GM06990 (cell line): Measurements from ENCODE around the gene ADAMTS20.

Source experiments
- DNase-seq: peaks from one replicate; pipeline ENCODE4 v3.0.0-alpha.2; 2011; ENCODE audit not compliant: insufficient read length; ENCODE audit errors: extremely low read depth
- H3K27me3 ChIP-seq: replicated peaks from 2 replicates; pipeline ENCODE4 v1.6.0; 2011; ENCODE audit warnings: low read length; ENCODE audit not compliant: control insufficient read depth, insufficient read depth
- H3K36me3 ChIP-seq: 2 replicates; pipeline ENCODE4 v1.5.1; 2011; ENCODE audit warnings: low read length; ENCODE audit not compliant: control insufficient read depth, insufficient read depth
- H3K4me3 ChIP-seq: replicated peaks from 2 replicates; pipeline ENCODE4 v1.5.1; 2011; ENCODE audit warnings: low read depth, mild to moderate bottlenecking, control low read depth, low read length
- TF ChIP-seq, protein P1 (sequence below): IDR thresholded peaks from 2 replicates; pipeline ENCODE4 v1.5.1; 2011; ENCODE audit warnings: low read length, control low read depth, mild to moderate bottlenecking, inconsistent platforms; ENCODE audit not compliant: insufficient read depth, poor library complexity, severe bottlenecking

Gene ADAMTS20

DNA sequence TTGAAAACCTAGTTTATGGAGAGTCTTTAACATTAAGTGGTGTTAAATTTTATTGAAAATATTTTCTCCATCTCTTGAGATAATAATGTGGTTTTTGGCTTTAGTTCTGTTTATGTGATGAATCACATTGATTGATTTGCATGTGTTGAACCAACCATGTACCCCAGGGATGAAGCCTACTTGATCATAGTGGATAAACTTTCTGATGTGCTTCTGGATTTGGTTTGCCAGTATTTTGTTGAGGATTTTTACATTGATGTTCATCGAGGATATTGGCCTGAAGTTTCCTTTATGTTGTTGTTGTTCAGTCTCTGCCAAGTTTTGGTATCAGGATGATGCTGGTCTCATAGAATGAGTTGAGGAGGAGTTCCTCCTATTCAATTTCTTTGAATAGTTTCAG, 222.6 kb downstream of the ADAMTS20 start:
- DNase-seq, result no peak
- no peak overlapping the region for H3K4me3 ChIP-seq
- no peaks in the 10 kb centered on the region for H3K36me3 ChIP-seq
- TF ChIP-seq, protein P1, sequence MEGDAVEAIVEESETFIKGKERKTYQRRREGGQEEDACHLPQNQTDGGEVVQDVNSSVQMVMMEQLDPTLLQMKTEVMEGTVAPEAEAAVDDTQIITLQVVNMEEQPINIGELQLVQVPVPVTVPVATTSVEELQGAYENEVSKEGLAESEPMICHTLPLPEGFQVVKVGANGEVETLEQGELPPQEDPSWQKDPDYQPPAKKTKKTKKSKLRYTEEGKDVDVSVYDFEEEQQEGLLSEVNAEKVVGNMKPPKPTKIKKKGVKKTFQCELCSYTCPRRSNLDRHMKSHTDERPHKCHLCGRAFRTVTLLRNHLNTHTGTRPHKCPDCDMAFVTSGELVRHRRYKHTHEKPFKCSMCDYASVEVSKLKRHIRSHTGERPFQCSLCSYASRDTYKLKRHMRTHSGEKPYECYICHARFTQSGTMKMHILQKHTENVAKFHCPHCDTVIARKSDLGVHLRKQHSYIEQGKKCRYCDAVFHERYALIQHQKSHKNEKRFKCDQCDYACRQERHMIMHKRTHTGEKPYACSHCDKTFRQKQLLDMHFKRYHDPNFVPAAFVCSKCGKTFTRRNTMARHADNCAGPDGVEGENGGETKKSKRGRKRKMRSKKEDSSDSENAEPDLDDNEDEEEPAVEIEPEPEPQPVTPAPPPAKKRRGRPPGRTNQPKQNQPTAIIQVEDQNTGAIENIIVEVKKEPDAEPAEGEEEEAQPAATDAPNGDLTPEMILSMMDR, result no peak
- no peaks in the 10 kb centered on the region for H3K27me3 ChIP-seq

DNA sequence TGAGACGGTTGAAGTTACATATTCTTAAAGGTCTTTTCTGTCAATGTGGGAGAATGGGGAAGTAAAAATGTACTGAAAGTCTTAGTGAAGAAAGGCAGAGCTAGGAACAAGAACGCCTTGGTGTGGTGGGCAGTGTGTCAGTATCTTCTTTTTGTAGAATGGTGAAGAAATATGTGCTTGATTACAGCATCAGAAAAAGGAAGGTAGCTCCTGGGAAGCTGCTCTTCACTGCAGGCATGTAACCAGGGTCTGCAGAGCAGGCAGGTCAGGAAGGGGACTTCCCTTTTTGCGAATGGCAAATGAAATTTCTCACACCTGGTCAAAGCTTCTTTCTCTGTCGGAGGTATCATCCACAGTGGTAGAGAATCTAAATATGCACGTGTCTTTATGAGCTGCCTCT, 226.2 kb downstream of the ADAMTS20 start:
- Histone ChIP-seq H3K36me3 (no peaks in the 10 kb centered on the region), H3K4me3 (no peak overlapping the region), H3K27me3 (no peaks in the 10 kb centered on the region)
- TF ChIP-seq, protein P1, result no peak
- DNase-seq, result no peak

DNA sequence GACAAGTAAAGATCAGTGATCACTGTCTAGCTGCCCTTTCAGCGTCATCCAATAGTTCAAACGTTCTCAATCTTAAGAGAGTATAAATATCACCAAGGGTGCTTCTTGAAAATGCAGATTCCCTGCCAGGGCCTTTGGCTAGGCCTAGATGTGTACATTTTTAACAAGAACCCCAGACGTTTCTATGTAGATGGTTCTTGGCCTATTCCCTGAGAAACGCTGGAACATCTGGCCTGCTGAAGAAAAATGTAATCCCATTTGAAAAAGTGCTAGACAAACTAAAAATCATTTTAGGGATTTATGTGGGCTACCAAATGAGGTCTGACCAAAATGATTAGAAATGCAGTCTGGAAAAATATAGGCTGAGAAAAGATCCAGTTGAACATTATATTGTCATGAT, 231.7 kb downstream of the ADAMTS20 start:
- H3K36me3 ChIP-seq, result no peaks in the 10 kb centered on the region
- no peak overlapping the region for H3K4me3 ChIP-seq
- DNase-seq, result no peak
- TF ChIP-seq, protein P1, result no peak
- no peaks in the 10 kb centered on the region for H3K27me3 ChIP-seq

DNA sequence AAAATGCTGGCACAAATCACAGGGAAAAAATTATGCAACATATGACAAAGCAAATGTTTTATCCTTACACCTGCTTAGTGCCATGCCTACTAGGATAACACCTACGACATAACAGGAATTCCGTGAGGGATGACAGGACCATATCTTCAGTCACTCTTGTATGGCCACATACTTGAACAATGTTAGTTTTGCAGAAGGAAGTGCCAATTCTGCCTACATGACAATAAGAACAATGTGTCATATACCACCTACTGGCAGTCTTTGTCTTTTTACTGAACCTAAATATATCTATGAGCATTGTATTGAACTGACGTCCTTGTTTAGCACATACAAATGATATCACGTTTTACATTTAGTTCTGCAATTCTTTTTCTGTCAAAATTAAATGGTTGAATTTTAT, 234.0 kb downstream of the ADAMTS20 start:
- no peaks in the 10 kb centered on the region for H3K27me3 ChIP-seq
- DNase-seq, result no peak
- H3K36me3 ChIP-seq, result no peaks in the 10 kb centered on the region
- TF ChIP-seq, protein P1, result no peak
- no peak overlapping the region for H3K4me3 ChIP-seq

DNA sequence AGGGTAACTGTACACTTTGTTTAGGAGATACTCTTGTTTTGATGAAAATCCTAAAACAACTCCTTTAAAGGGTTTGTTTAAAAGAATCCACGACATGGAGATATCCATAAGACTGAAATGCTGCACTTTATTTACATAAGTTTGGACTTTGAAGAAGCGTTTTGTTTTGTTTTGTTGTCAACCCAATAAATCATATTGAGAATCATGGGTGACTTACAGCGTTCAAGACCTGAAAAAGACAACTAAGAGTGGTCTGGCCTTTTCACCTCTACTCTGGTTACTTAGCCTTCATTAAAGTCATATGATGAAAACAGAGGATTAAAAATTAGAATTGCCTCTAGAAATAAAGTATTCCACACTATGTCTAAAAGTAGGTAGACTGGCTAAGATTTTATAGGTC, 234.8 kb downstream of the ADAMTS20 start:
- no peaks in the 10 kb centered on the region for H3K27me3 ChIP-seq
- TF ChIP-seq, protein P1, result no peak
- H3K36me3 ChIP-seq, result no peaks in the 10 kb centered on the region
- DNase-seq, result no peak
- H3K4me3 ChIP-seq, result no peak overlapping the region

DNA sequence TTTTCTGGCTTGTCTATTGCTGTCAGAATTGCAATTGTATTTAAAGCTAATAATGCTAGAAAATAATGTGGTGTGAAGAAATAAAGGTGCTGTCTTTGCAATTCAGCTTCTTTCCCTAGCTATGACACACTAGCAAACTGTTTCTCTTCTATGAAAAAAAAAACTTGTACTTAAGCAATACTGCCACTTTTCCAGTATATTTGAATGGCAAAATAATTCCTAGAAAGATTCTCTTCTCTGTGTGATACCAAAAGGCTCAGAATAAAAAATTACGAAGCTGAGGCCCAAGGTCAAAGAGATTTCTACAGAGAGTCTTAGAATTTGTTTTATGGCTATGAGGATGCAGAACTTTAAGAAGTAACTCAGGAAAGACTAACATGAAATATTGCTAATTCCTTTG, 235.5 kb downstream of the ADAMTS20 start:
- Histone ChIP-seq H3K4me3 (no peak overlapping the region), H3K36me3 (no peaks in the 10 kb centered on the region), H3K27me3 (no peaks in the 10 kb centered on the region)
- TF ChIP-seq, protein P1, result no peak
- no peak for DNase-seq
